NCI-H2196 (cell line): Measurements from ENCODE around the gene HSPB2.
A peak's percentile ranks its signal among the peaks of the same experiment; 100 is the strongest.
"Not testable (repeated sequence)": the region's sequence is repeated elsewhere in the genome, so short reads cannot be mapped to it uniquely, and the experiment has no call there.

ENCODE experiments used
- DNase-seq: peaks from one replicate; lab custom pipeline; 2025; ENCODE audit not compliant: unreplicated experiment; lab: John Stamatoyannopoulos, UW

Gene HSPB2

GRCh38 chr11:111912535-111912934 is at the start of gene HSPB2:
HSPB2 (plus strand) TSS chr11:111912734; CDS start chr11:111912830, 96 bp downstream.
- DNase-seq = no peak

GRCh38 chr11:111870113-111870512 is 42.4 kb upstream of the HSPB2 start:
- no peak for DNase-seq

GRCh38 chr11:111870522-111870885 is 42.0 kb upstream of the HSPB2 start:
- DNase-seq = no peak

- DNase-seq = peak; percentile 69
Observed at GRCh38 chr11:111870886-111871692, 41.4 kb upstream of the HSPB2 start, which contains the start of gene ALG9. ALG9 (minus strand) TSS chr11:111871581; CDS start chr11:111871482, 99 bp downstream.

- no peak for DNase-seq
Observed at GRCh38 chr11:111871693-111872161, 40.8 kb upstream of the HSPB2 start.

- DNase-seq = peak; percentile 25
Observed at GRCh38 chr11:111878385-111878848, 34.1 kb upstream of the HSPB2 start.

GRCh38 chr11:111878849-111879636 is 33.5 kb upstream of the HSPB2 start, which contains the start of the genes CFAP68 and FDXACB1:
CFAP68 (plus strand) TSS chr11:111879541; CDS start chr11:111879561, 20 bp downstream.
FDXACB1 (minus strand) TSS chr11:111879165; CDS start chr11:111879132, 33 bp downstream.
- DNase-seq = peak; percentile 98

- DNase-seq = no peak
Observed at GRCh38 chr11:111879637-111879960, 32.9 kb upstream of the HSPB2 start.

- DNase-seq = no peak
Observed at GRCh38 chr11:111882202-111882601, 30.3 kb upstream of the HSPB2 start.

GRCh38 chr11:111885053-111885452 is 27.5 kb upstream of the HSPB2 start:
- not testable (repeated sequence) for DNase-seq

GRCh38 chr11:111886032-111886431 is 26.5 kb upstream of the HSPB2 start:
- no peak for DNase-seq

- no peak for DNase-seq
Observed at GRCh38 chr11:111886844-111887243, 25.7 kb upstream of the HSPB2 start.

- no peak for DNase-seq
Observed at GRCh38 chr11:111905411-111905810, 7.1 kb upstream of the HSPB2 start.

GRCh38 chr11:111906680-111907079 is 5.9 kb upstream of the HSPB2 start:
- no peak for DNase-seq

GRCh38 chr11:111908639-111909305 is 3.8 kb upstream of the HSPB2 start:
- no peak for DNase-seq

GRCh38 chr11:111909378-111909777 is 3.2 kb upstream of the HSPB2 start:
- no peak for DNase-seq

GRCh38 chr11:111910676-111911562 is 1.6 kb upstream of the HSPB2 start:
- no peak for DNase-seq

- no peak for DNase-seq
Observed at GRCh38 chr11:111911563-111912401, 752 bp upstream of the HSPB2 start, which contains the start of gene CRYAB. CRYAB (minus strand) TSS chr11:111911770; CDS start chr11:111911724, 46 bp downstream.
